Sigmoid colon (tissue), 4 donors: ENCODE results near the gene TMEM52.

Experiments used
- CTCF ChIP-seq, 4 experiments: fragments of 450-650 bp in 3 of 4; fragments of 200-600 bp in 1 of 4; IDR thresholded peaks; one replicate each; pipeline ENCODE4 v1.5.1; 2016 to 2019; ENCODE audit warnings: antibody characterized with exemption in 4 of 4, mild to moderate bottlenecking in 3 of 4, moderate library complexity in 2 of 4
- EP300 ChIP-seq, 4 donors: sonication (generic); formaldehyde crosslinking; IDR thresholded peaks; one replicate each; pipeline ENCODE4 v1.6.1; 2017; ENCODE audit warnings: antibody characterized with exemption in 4 of 4
- POLR2A ChIP-seq, 2 donors: fragments of 450-650 bp; IDR thresholded peaks; one replicate each; pipeline ENCODE4 v1.6.1; 2016; ENCODE audit warnings: antibody characterized with exemption in 2 of 2, mild to moderate bottlenecking in 2 of 2, moderate library complexity in 2 of 2

- TF ChIP-seq CTCF (IDR thresholded peaks at IDR 0.05) (no peak), POLR2A (IDR thresholded peaks at IDR 0.05) (no peak), EP300 (IDR thresholded peaks at IDR 0.05) (no peak)
These were observed 39.1 kb downstream of the TMEM52 start for GRCh38 chr1:1879942-1880341.
